ENCODE results near the gene GNAO1.

DNA sequence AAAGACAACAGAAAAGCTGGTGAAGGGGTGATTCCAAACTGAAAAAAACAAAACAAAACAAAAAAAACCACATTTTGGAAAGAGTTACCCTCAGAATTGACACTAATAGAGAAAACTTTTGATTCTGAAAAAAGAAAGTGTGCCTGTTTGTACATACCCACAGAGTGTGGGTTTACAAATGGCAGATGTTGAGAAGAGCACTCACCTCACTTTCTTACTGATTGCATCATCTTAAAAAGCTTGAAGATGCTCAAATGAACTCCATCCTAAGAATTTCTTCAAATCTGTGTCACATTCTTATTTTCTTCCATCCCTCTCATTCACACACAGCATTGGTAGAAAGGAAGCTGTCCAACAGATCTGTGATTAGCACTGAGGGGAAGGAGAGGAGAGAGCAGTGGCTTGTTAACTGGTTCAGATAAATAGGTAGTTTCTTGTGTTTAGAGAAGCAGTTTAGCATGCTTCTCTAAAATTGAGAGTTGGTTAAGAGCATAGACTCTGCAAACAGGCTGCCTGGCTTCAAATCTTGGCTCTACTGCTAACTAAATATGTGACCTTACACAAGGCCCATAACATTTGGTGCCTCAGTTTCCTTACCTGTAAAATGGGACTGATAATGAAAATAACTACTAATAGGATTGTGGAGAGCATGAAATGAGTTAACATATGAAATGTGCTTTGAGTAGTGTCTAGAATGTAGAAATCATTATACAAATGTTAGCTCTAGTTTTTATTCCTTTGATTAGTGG, 6.9 kb downstream of the GNAO1 start:
- no peak for TF ChIP-seq ZNF266 (tag by site-specific recombination; IDR thresholded peaks at IDR 0.05; ENCODE audit: low read depth)
- TF ChIP-seq, protein P1, sequence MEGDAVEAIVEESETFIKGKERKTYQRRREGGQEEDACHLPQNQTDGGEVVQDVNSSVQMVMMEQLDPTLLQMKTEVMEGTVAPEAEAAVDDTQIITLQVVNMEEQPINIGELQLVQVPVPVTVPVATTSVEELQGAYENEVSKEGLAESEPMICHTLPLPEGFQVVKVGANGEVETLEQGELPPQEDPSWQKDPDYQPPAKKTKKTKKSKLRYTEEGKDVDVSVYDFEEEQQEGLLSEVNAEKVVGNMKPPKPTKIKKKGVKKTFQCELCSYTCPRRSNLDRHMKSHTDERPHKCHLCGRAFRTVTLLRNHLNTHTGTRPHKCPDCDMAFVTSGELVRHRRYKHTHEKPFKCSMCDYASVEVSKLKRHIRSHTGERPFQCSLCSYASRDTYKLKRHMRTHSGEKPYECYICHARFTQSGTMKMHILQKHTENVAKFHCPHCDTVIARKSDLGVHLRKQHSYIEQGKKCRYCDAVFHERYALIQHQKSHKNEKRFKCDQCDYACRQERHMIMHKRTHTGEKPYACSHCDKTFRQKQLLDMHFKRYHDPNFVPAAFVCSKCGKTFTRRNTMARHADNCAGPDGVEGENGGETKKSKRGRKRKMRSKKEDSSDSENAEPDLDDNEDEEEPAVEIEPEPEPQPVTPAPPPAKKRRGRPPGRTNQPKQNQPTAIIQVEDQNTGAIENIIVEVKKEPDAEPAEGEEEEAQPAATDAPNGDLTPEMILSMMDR (tag by site-specific recombination; IDR thresholded peaks at IDR 0.05) = no peak
- no peak for TF ChIP-seq ZNF510 (tag by site-specific recombination; IDR thresholded peaks at IDR 0.05; ENCODE audit: insufficient replicate concordance)
- TF ChIP-seq, protein P2, sequence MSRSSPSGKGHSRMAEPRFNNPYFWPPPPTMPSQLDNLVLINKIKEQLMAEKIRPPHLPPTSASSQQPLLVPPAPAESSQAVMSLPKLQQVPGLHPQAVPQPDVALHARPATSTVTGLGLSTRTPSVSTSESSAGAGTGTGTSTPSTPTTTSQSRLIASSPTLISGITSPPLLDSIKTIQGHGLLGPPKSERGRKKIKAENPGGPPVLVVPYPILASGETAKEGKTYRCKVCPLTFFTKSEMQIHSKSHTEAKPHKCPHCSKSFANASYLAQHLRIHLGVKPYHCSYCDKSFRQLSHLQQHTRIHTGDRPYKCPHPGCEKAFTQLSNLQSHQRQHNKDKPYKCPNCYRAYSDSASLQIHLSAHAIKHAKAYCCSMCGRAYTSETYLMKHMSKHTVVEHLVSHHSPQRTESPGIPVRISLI (tag by site-specific recombination; IDR thresholded peaks at IDR 0.05) = no peak
- TF ChIP-seq YY1 (tag by site-specific recombination; IDR thresholded peaks at IDR 0.05) = no peak
- TF ChIP-seq, protein P3, sequence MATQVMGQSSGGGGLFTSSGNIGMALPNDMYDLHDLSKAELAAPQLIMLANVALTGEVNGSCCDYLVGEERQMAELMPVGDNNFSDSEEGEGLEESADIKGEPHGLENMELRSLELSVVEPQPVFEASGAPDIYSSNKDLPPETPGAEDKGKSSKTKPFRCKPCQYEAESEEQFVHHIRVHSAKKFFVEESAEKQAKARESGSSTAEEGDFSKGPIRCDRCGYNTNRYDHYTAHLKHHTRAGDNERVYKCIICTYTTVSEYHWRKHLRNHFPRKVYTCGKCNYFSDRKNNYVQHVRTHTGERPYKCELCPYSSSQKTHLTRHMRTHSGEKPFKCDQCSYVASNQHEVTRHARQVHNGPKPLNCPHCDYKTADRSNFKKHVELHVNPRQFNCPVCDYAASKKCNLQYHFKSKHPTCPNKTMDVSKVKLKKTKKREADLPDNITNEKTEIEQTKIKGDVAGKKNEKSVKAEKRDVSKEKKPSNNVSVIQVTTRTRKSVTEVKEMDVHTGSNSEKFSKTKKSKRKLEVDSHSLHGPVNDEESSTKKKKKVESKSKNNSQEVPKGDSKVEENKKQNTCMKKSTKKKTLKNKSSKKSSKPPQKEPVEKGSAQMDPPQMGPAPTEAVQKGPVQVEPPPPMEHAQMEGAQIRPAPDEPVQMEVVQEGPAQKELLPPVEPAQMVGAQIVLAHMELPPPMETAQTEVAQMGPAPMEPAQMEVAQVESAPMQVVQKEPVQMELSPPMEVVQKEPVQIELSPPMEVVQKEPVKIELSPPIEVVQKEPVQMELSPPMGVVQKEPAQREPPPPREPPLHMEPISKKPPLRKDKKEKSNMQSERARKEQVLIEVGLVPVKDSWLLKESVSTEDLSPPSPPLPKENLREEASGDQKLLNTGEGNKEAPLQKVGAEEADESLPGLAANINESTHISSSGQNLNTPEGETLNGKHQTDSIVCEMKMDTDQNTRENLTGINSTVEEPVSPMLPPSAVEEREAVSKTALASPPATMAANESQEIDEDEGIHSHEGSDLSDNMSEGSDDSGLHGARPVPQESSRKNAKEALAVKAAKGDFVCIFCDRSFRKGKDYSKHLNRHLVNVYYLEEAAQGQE (tag by site-specific recombination; IDR thresholded peaks at IDR 0.05) = no peak
- TF ChIP-seq, protein P4, sequence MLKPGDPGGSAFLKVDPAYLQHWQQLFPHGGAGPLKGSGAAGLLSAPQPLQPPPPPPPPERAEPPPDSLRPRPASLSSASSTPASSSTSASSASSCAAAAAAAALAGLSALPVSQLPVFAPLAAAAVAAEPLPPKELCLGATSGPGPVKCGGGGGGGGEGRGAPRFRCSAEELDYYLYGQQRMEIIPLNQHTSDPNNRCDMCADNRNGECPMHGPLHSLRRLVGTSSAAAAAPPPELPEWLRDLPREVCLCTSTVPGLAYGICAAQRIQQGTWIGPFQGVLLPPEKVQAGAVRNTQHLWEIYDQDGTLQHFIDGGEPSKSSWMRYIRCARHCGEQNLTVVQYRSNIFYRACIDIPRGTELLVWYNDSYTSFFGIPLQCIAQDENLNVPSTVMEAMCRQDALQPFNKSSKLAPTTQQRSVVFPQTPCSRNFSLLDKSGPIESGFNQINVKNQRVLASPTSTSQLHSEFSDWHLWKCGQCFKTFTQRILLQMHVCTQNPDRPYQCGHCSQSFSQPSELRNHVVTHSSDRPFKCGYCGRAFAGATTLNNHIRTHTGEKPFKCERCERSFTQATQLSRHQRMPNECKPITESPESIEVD (tag by site-specific recombination; IDR thresholded peaks at IDR 0.05) = no peak
- no peak for TF ChIP-seq ZNF174 (tag by site-specific recombination; IDR thresholded peaks at IDR 0.05)
- no peak for TF ChIP-seq TCF7L2 (IDR thresholded peaks at IDR 0.05; ENCODE audit: borderline replicate concordance, low read depth, low read length)
- no peak for TF ChIP-seq ZXDB (tag by site-specific recombination; IDR thresholded peaks at IDR 0.05)
- no peak for TF ChIP-seq ZNF473 (tag by site-specific recombination; IDR thresholded peaks at IDR 0.05)
- no peak for TF ChIP-seq ZNF530 (tag by site-specific recombination; IDR thresholded peaks at IDR 0.05; ENCODE audit: low read depth)

Data from HEK293 (cell line).